HG03432 (cell line): ENCODE measurements around the gene ALDOC.

Experiments
- ATAC-seq: cut with Tn5 transposase; IDR thresholded peaks from one replicate; pipeline ENCODE4 v1.9.1; 2021; ENCODE audit warnings: mild to moderate bottlenecking, moderate library complexity; ENCODE audit not compliant: unreplicated experiment

Gene ALDOC

DNA sequence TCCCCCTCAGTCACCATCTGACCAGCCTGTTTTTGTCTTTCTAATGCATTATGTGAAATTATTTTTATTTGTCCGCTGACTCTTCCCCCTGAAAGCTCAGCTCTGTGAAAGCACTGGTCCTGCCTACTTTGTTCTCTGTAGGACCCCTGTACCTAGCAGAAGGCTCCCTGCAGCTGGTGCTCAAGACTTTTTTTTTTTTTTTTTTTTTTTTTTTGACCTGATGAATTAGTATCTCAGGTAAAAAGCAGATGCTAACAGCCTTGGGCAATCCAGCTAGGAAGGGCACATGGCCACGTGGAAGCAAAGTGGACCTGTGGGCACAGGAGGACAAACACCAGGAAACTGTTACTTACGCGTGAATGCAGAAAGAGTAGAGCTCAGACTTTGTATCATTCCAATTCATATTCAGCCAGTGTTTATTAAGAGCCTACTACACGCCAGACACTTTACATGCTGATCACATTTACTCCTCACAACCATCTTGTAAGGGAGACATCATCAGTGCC, 23.6 kb downstream of the ALDOC start:
- ATAC-seq = no peak

GRCh38 chr17:28552176-28552999, 24.3 kb downstream of the ALDOC start, which contains the start of gene UNC119:
Gene UNC119, minus strand, starts transcription at chr17:28552624. Its CDS starts 67 bp downstream, at chr17:28552557.
- peak; percentile 70 for ATAC-seq

- no peak for ATAC-seq
Measured at GRCh38 chr17:28551421-28552175, 25.1 kb downstream of the ALDOC start.

- ATAC-seq = no peak
Measured at GRCh38 chr17:28550858-28551257, 25.8 kb downstream of the ALDOC start.

DNA sequence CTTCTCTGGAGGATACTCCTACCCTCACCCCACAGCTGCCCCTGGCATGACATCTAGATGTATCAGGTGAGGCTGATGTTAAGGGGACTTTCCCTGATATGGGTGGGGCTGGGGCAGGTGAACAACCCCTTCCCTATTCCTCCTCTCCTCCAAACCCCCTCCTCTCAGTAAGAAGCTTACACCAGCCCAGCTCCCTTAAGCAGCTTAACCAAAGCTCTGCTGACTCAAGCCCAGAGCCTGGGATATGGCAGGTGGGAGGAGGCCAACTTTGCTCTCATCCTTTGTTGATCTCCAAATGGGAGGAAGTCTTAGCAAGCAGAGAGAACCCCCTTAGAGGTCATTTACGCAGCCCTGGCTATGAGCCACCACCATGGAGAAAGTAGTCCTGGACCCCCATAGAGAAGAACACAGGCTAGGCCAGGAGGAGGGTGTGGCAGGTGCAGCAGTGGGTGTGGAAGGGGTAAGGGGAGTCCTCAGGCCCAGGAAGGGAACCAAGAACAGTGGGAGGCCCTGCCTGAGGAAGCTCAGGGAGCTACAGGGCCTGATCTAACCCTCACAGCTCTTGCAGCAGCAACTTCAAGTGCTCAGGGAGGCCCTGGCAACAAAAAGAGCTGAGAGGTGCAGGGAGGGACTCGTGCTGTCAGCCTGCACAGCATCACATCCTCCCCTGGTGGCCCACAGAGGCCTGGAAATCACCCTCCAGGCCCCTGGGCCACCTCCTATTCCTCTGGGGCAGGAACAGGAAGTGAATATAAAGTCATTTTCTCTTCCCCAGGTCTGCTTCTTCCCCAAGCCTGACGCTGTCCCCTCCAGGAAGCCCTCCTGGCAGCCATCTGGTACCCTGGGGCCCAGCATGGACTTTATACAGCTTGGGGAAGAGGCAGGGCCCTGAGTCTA, 27.2 kb downstream of the ALDOC start:
- peak; percentile 46 for ATAC-seq

- ATAC-seq = no peak
Measured at GRCh38 chr17:28548417-28549130, 28.1 kb downstream of the ALDOC start.

GRCh38 chr17:28547623-28548416, 28.9 kb downstream of the ALDOC start:
- no peak for ATAC-seq

- ATAC-seq = no peak
Measured at GRCh38 chr17:28547096-28547622, 29.5 kb downstream of the ALDOC start.

DNA sequence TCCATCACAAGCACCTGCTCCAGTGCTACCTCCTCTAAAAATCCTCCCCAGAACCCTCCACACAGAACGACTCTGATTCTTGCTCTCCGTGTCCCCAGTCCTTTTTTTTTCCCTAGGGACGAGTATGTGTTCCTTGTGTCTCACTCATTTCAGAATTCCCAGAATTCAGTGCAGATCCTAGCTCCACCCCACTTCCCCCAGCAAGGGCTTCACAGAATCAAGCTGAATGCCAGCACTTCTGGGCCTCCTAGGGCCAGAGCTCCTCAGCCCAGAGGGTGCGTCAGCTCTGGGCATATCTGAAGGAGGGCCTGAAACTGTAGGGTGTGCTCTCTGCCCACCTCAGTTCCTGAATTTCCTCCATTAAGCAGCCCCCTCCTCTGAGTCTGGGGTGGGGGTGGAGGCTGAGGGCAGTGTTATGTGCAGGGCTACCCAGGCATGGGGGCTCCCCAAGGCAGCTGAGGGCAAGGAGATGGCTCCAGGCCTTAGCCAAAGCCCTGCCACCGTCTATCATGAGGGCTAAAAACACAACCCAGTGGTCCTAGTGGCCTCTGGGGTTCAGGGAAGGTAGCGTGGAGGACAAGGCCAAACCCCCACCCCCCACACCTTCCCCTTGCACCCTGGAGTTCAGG, 30.8 kb downstream of the ALDOC start:
- ATAC-seq = no peak

DNA sequence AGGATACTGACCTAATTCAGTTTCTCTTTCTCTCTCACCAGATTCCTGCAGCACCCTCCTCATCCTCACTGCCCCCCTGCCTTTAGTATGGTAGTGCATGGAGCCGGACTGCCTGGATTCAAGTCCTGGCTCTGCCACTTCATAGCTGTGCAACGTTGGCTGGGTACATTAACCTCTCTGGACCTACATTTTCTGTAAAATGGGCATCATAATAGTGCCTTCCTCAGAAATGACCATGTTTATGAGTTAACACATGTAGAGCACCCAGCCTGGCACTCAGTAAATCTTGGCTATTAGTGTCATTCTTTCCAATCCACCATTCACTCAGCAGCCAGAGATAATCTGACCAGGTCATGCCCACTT, 31.6 kb downstream of the ALDOC start:
- no peak for ATAC-seq

DNA sequence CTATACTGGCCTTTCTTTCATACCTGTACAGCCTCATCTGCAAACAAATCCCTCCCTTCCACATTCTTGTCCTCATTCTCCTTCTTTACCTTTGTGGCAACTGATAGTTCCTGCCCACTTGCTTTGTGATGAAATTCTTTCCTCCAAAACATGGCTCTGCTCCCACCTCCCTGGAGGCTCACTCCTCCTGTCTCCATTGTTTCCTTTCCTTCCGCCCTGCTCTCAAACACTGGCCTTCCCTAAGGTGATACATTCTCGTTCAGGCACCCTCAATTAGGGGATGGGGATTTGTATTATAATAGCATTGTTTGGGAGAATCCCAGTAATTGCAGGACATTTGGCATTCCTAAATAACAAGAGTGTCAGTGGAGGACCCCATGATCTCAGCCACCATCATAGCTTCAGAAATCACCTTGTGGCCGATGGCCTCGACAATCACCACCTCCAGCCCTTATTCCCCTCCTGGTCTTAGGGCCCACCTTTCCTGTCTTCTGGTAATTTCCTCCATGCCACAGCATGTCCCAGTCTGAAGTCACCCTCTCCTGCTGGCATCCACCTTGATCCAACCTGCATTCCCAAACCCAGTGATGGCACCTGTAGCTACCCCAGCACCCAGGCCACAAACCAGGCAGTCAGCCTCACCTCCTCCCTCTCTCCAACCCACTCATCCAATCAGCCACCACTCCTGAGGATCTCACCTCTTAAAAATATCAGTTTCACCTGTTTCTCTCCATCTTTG, 32.1 kb downstream of the ALDOC start:
- ATAC-seq = no peak

- no peak for ATAC-seq
Measured at GRCh38 chr17:28541439-28541838, 35.3 kb downstream of the ALDOC start.

DNA sequence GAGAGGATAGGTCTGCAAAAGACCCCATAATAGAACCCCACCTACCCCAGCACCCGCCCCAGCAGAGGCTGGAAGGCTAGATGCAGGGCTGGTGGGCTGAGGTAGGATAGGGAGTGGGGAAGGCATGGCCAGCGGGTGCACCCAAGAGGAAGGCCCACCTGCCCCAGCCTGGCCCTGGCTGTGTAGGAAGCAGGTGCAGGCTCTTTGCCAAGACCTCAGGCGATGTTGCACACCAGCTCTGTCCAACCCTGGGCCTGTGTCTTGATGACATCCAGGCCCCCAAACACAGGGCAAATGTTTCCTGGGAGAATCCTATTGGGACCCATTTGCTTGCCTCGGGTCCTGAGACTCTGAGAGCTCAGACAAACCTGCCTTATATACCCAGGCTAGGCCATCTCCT, 36.5 kb downstream of the ALDOC start:
- ATAC-seq = no peak

DNA sequence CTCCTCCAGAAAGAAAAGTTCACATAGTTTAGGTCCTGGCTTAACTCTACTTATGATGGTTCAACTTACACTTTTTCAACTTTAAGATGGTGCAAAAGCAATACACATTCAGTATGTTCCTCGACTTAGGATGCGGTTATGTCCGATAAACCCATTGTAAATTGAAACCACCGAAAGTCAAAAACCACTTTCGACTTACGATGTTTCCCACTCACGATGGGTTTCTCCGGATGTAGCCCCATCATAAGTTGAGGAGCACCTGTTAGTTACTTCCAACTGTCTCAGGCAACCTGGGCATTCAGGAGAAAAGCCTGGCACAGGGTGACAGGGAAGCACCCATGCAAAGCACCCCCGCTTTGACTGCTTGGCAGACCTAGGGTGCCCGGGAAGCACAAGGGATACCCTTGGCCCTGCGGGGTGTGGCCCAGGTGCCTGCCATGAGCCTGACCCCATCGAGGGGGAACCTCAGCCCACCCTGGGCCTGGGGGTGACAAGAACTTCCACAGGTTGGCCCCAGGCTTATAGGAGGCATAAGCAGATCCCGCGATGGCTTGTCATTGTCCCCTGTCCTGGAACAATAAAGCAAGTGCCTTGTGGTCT, 38.3 kb downstream of the ALDOC start:
- ATAC-seq = no peak

DNA sequence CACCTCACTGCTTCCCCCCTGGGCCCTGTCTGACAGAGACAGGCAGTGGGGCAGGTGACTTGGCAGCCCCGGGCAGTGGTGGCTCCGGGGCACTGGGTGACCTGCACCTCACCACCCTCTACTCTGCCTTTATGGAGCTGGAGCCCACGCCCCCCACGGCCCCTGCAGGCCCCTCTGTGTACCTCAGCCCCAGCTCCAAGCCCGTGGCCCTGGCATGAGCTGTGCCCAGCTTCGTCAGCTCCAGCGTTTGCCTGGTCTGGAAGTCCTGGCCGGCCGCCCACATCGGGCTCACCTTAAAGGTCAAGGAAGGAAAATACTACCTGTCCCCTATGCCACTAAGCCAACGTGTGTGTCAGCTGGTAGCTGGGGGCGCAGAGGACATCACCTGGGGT, 39.5 kb downstream of the ALDOC start:
- no peak for ATAC-seq

DNA sequence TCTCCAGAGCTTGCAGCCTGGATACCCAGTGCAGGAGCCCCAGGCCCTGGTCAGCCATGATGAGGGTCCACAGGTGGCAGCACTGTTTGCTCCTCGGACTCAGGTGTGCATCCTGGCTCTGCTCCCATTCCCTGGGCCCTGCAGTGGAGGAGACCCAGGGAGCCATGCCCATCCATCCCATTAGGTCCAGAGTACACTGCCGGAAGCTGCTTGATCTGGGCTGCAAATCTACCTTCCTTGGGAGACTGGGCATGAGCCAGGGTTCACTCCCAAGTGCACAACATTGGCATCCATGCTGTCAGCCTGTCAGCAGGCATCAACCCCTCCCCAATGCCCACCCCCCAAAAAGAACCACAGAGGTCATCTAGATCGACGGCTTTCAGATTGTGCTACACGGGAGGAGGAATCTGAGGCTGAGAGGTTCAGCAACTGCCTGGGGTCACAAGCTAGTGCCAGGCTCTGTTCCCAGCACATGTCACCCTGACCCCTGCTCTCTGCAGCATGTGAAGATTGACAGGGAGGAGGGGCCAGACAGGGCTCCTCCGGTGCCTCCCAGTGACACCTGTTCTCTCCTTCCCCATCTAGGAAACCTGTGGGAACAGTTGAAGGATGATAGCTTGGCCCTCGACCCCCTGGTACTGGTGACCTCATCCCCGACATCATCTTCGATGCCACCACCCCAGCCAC, 40.0 kb downstream of the ALDOC start:
- no peak for ATAC-seq

- ATAC-seq = no peak
Measured at GRCh38 chr17:28534740-28535375, 41.8 kb downstream of the ALDOC start.
